IMR-90 (cell line): Measurements from ENCODE around the gene MALRD1. TPM values are rescaled to one million over a fixed set of nuclear protein-coding genes. Genes with fewer than 3 reads are reported as not detected.

Experiments
- ATAC-seq: fragments of 200-7000 bp; cut with Tn5 transposase; 2 replicates; pipeline ENCODE4 v1.9.1; 2020; ENCODE audit warnings: low read depth, mild to moderate bottlenecking, moderate library complexity
- BruUV-seq: library from RNA; stranded (reverse); fragments of 400-500 nt; replicated peaks from 2 replicates; lab custom pipeline; 2021; lab: Mats Ljungman, UMichigan
- CTCF ChIA-PET: fragments of 300-600 bp; formaldehyde crosslinking; extraction: SDS; loops from one replicate; lab custom pipeline; 2021; ENCODE audit warnings: antibody characterized with exemption; lab: Yijun Ruan, JAX
- POLR2A ChIA-PET: fragments of 300-600 bp; sonication (Branson Sonifier 250); formaldehyde crosslinking; loops from one replicate; lab custom pipeline; 2022; ENCODE audit warnings: antibody characterized with exemption; ENCODE audit not compliant: unreplicated experiment; lab: Charles Lee
- DNase-seq: peaks from one replicate; pipeline ENCODE4 v3.0.0; 2013
- H2AFZ ChIP-seq: replicated peaks from 2 replicates; pipeline ENCODE3; 2013; ENCODE audit warnings: low read length, mild to moderate bottlenecking; ENCODE audit not compliant: poor library complexity
- H2AK5ac ChIP-seq: 2 replicates; pipeline ENCODE4 v1.6.1; 2013; ENCODE audit warnings: low read depth, low read length, inconsistent platforms
- H2AK9ac ChIP-seq: replicated peaks from 2 replicates; pipeline ENCODE3; 2013; ENCODE audit warnings: mild to moderate bottlenecking, low read depth, low read length, moderate library complexity; ENCODE audit not compliant: poor library complexity
- H2BK120ac ChIP-seq: 2 replicates; pipeline ENCODE4 v1.6.1; 2013; ENCODE audit warnings: low read depth, low read length, inconsistent platforms
- H2BK15ac ChIP-seq: 3 replicates; pipeline ENCODE4 v1.6.1; 2013; ENCODE audit warnings: low read depth, low read length, inconsistent platforms
- H2BK20ac ChIP-seq: 2 replicates; pipeline ENCODE4 v1.6.1; 2013; ENCODE audit warnings: low read depth, mild to moderate bottlenecking, inconsistent platforms, low read length, moderate library complexity
- H2BK5ac ChIP-seq: 2 replicates; pipeline ENCODE4 v1.6.1; 2013; ENCODE audit warnings: mild to moderate bottlenecking, low read depth, low read length, inconsistent platforms; ENCODE audit not compliant: poor library complexity, severe bottlenecking
- H3K14ac ChIP-seq: replicated peaks from 2 replicates; pipeline ENCODE4 v1.6.1; 2013; ENCODE audit warnings: low read depth, low read length, inconsistent platforms
- H3K18ac ChIP-seq: 2 replicates; pipeline ENCODE4 v1.6.1; 2013; ENCODE audit warnings: low read depth, low read length, control low read depth
- H3K23ac ChIP-seq: 2 replicates; pipeline ENCODE4 v1.6.1; 2013; ENCODE audit warnings: low read depth, low read length, inconsistent platforms
- H3K27ac ChIP-seq: 2 replicates; pipeline ENCODE4 v1.5.1; 2013; ENCODE audit warnings: mild to moderate bottlenecking, control low read depth, low read length; ENCODE audit not compliant: insufficient read depth
- H3K27me3 ChIP-seq: 2 replicates; pipeline ENCODE4 v1.6.1; 2013; ENCODE audit warnings: low read length; ENCODE audit not compliant: control insufficient read depth, insufficient read depth
- H3K36me3 ChIP-seq: 2 replicates; pipeline ENCODE4 v1.6.1; 2013; ENCODE audit warnings: low read length, mixed read lengths; ENCODE audit not compliant: control insufficient read depth, insufficient read depth
- H3K4ac ChIP-seq: 2 replicates; pipeline ENCODE4 v1.6.1; 2013; ENCODE audit warnings: low read depth, low read length, inconsistent platforms
- H3K4me1 ChIP-seq: 2 replicates; pipeline ENCODE4 v1.6.1; 2013; ENCODE audit warnings: low read length, mixed read lengths; ENCODE audit not compliant: control insufficient read depth, insufficient read depth
- H3K4me2 ChIP-seq: 2 replicates; pipeline ENCODE4 v1.6.1; 2013; ENCODE audit warnings: low read depth, mild to moderate bottlenecking, control low read depth, low read length, moderate library complexity
- H3K4me3 ChIP-seq: 2 replicates; pipeline ENCODE4 v1.5.1; 2013; ENCODE audit warnings: low read depth, mild to moderate bottlenecking, control low read depth, low read length, moderate library complexity; ENCODE audit not compliant: insufficient read depth
- H3K56ac ChIP-seq: 2 replicates; pipeline ENCODE4 v1.6.1; 2013; ENCODE audit warnings: low read length, inconsistent platforms; ENCODE audit not compliant: insufficient read depth; ENCODE audit errors: extremely low read depth
- H3K79me1 ChIP-seq, 2 experiments: 2 replicates each; pipeline ENCODE4 v1.6.1; 2013; ENCODE audit warnings: low read length in 2 of 2, inconsistent platforms in 1 of 2, low read depth in 1 of 2
- H3K9ac ChIP-seq: 2 replicates; pipeline ENCODE4 v1.6.1; 2013; ENCODE audit warnings: low read depth, low read length, control low read depth
- H3K9me1 ChIP-seq: 2 replicates; pipeline ENCODE4 v1.6.1; 2013; ENCODE audit warnings: low read length, inconsistent platforms; ENCODE audit not compliant: insufficient read depth
- H3K9me3 ChIP-seq: 2 replicates; pipeline ENCODE4 v1.6.1; 2013; ENCODE audit warnings: low read length; ENCODE audit not compliant: control insufficient read depth, insufficient read depth
- H4K20me1 ChIP-seq: 2 replicates; pipeline ENCODE4 v1.6.1; 2013; ENCODE audit warnings: low read length, inconsistent platforms; ENCODE audit not compliant: insufficient read depth
- H4K5ac ChIP-seq: 2 replicates; pipeline ENCODE4 v1.6.1; 2013; ENCODE audit warnings: mild to moderate bottlenecking, low read depth, low read length, control low read depth
- H4K8ac ChIP-seq, 2 experiments: 2 replicates each; pipeline ENCODE4 v1.6.1; 2013; ENCODE audit warnings: low read depth in 2 of 2, low read length in 2 of 2, control low read depth in 1 of 2, inconsistent platforms in 1 of 2
- H4K91ac ChIP-seq: 2 replicates; pipeline ENCODE4 v1.6.1; 2013; ENCODE audit warnings: low read depth, low read length, inconsistent platforms; ENCODE audit not compliant: insufficient read depth
- BHLHE40 ChIP-seq: fragments of 150-350 bp; IDR thresholded peaks from 2 replicates; pipeline ENCODE4 v1.6.1; 2016; ENCODE audit warnings: mild to moderate bottlenecking, low read depth, low read length
- CEBPB ChIP-seq: IDR thresholded peaks from 2 replicates; pipeline ENCODE4 v1.6.1; 2012; ENCODE audit warnings: low read depth, low read length, improper control_type of control experiment
- CHD1 ChIP-seq: IDR thresholded peaks from 2 replicates; pipeline ENCODE4 v1.6.1; 2012; ENCODE audit warnings: low read depth, low read length, improper control_type of control experiment
- CTCF ChIP-seq: conservative IDR thresholded peaks from 2 replicates; pipeline ENCODE4 v1.5.1; 2012; ENCODE audit warnings: mild to moderate bottlenecking, low read depth, low read length, improper control_type of control experiment
- NFE2L2 ChIP-seq: fragments of 150-350 bp; IDR thresholded peaks from 2 replicates; pipeline ENCODE4 v1.6.1; 2016; ENCODE audit warnings: low read depth, mild to moderate bottlenecking, low read length
- POLR2A ChIP-seq: IDR thresholded peaks from 2 replicates; pipeline ENCODE4 v1.6.1; 2012; ENCODE audit warnings: mild to moderate bottlenecking, low read depth, low read length
- RAD21 ChIP-seq: IDR thresholded peaks from 2 replicates; pipeline ENCODE4 v1.6.1; 2012; ENCODE audit warnings: low read length, improper control_type of control experiment
- RCOR1 ChIP-seq: IDR thresholded peaks from 2 replicates; pipeline ENCODE4 v1.6.1; 2012; ENCODE audit warnings: mild to moderate bottlenecking, low read length, improper control_type of control experiment; ENCODE audit not compliant: insufficient replicate concordance
- RFX5 ChIP-seq: IDR thresholded peaks from 2 replicates; pipeline ENCODE4 v1.8.0; 2012; ENCODE audit warnings: low read depth, mild to moderate bottlenecking, low read length, moderate library complexity
- SMC3 ChIP-seq: fragments of 150-350 bp; IDR thresholded peaks from 2 replicates; pipeline ENCODE4 v1.6.1; 2016; ENCODE audit warnings: low read depth, mild to moderate bottlenecking, antibody characterized with exemption, low read length, moderate library complexity
- WGBS, 2 experiments: methylation state at CpG; one replicate each; pipeline versions ENCODE4 v1.1.5 to v1.1.7; 2013; ENCODE audit warnings: missing lambda C conversion rate in 2 of 2; ENCODE audit not compliant: insufficient read length in 1 of 2; ENCODE audit errors: extremely low coverage in 2 of 2; 5-methylcytosine and 5-hydroxymethylcytosine counted together
- dilution Hi-C: fragments of 300-500 bp; cut with HindIII; formaldehyde crosslinking; loops from one replicate; pipeline ENCODE4 v1.14.3; 2018; ENCODE audit warnings: low sequenced_read_pairs; ENCODE audit not compliant: unreplicated experiment
- in situ Hi-C: fragments of 300-500 bp; cut with MboI; formaldehyde crosslinking; loops from 3 replicates; pipeline ENCODE4 v1.14.3; 2019; ENCODE audit warnings: low sequenced_read_pairs, inconsistent platforms, mixed read lengths
- intact Hi-C: fragments of 100-400 bp; cut with micrococcal nuclease; formaldehyde crosslinking; loops from 2 replicates; pipeline ENCODE4 v1.10.0; 2022
- polyA plus RNA-seq, 3 experiments: library from polyadenylated mRNA; depleted of rRNA; stranded (reverse); fragments of >200 nt; gene quantifications; 2 replicates each; pipeline ENCODE4 v1.2.3, GENCODE V29; 2012; ENCODE audit warnings: low replicate concordance in 1 of 3
- total RNA-seq: library from RNA; depleted of rRNA; stranded (reverse); fragments of >200 nt; gene quantifications from 2 replicates; pipeline ENCODE4 v1.2.3, GENCODE V29; 2012
- TF ChIP-seq, protein P1 (sequence below): fragments of 150-350 bp; IDR thresholded peaks from 2 replicates; pipeline ENCODE4 v1.6.1; 2016; ENCODE audit warnings: low read depth, mild to moderate bottlenecking, low read length, moderate library complexity, borderline replicate concordance

The MALRD1 gene
- total and polyA plus RNA-seq, 2 of the 4 experiments (the other 2 are of a cell fraction), result 0.34 to 1.1 TPM

DNA sequence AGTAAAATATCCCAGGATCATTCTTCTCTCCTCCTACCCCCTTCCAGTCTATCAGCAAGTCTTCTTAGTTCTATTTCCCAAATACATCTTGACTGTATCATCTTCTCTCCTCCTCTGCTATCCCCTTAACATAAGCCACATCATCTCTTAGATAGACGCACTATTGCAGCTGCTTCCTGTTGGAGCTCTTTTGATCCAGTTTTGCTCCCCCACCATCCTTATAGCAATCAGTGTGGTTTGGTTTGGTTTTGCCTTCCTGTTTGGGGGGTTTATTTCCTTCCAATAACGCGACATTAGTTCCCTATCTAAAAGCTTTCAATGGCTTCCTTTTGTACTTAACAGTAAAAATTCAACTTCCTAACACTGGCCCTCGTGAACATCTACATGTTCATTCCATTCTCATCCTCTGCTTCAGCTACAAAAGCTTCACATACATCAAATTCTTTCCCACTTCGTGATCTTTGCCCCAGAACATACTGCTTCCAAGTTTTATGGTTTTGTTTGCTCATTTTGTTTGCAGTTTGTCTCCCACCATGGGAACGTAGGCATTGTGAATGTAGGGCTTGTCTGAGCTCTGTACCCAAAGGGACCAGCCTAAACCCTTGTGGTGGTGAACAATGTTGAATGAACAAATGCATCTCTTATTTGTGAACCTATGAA, 734.0 kb downstream of the MALRD1 start:
- no peaks in the 10 kb centered on the region; the same call in 1 of the 2 replicates for H3K4me1 ChIP-seq
- no peaks in the 10 kb centered on the region for H3K36me3 ChIP-seq
- H3K4ac ChIP-seq, result no peak overlapping the region
- H3K27me3 ChIP-seq, result no peaks in the 10 kb centered on the region
- intact Hi-C loops (no loop called here), dilution Hi-C loops (no loop called here), in situ Hi-C loops (loop anchor here (10.0 to 25.0 kb wide), 2 partner anchors 148 to 1095 kb away; no protein-coding TSS in a partner anchor)
- BruUV-seq, result no TSS peak
- no peak overlapping the region for H4K91ac ChIP-seq
- H4K8ac ChIP-seq, result no peak overlapping the region
- H3K4me2 ChIP-seq, result no peak overlapping the region
- H3K4me3 ChIP-seq, result no peak overlapping the region
- 84% methylated on average over 3 of the region's 6 CpGs; no CpG with 5 or more reads in 1 of the 2 experiments for WGBS, 2 experiments
- H2AK5ac ChIP-seq, result no peak overlapping the region
- no peak overlapping the region for H3K23ac ChIP-seq
- H3K56ac ChIP-seq, result no peak overlapping the region
- H2BK20ac ChIP-seq, result no peak overlapping the region
- no peak overlapping the region for H2BK120ac ChIP-seq
- no peak overlapping the region for H2BK5ac ChIP-seq
- no peaks in the 10 kb centered on the region for H3K9me1 ChIP-seq
- CTCF ChIA-PET, result interaction anchor here (0.5 to 1.4 kb wide), 2 partner anchors 10 to 147 kb away, joined by 3 to 5 read pairs; no protein-coding TSS in a partner anchor
- H2BK15ac ChIP-seq, result no peak overlapping the region
- TF ChIP-seq SMC3, result no peak
- TF ChIP-seq RCOR1, result no peak
- TF ChIP-seq POLR2A, result no peak
- TF ChIP-seq CTCF, result no peak
- TF ChIP-seq, protein P1, sequence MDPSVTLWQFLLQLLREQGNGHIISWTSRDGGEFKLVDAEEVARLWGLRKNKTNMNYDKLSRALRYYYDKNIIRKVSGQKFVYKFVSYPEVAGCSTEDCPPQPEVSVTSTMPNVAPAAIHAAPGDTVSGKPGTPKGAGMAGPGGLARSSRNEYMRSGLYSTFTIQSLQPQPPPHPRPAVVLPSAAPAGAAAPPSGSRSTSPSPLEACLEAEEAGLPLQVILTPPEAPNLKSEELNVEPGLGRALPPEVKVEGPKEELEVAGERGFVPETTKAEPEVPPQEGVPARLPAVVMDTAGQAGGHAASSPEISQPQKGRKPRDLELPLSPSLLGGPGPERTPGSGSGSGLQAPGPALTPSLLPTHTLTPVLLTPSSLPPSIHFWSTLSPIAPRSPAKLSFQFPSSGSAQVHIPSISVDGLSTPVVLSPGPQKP, result no peak
- TF ChIP-seq RAD21, result no peak
- TF ChIP-seq CHD1, result no peak
- TF ChIP-seq BHLHE40, result no peak
- TF ChIP-seq CEBPB, result no peak
- TF ChIP-seq NFE2L2, result no peak
- no peak for TF ChIP-seq RFX5
- no peaks in the 10 kb centered on the region for H3K79me1 ChIP-seq
- no peak overlapping the region for H4K5ac ChIP-seq
- H4K20me1 ChIP-seq, result no peaks in the 10 kb centered on the region
- no peak for ATAC-seq
- H3K9ac ChIP-seq, result no peak overlapping the region
- H3K27ac ChIP-seq, result no peak overlapping the region
- DNase-seq, result no peak
- H3K14ac ChIP-seq, result no peak overlapping the region
- no peak overlapping the region for H2AFZ ChIP-seq
- H2AK9ac ChIP-seq, result no peak overlapping the region
- no peak overlapping the region for H3K18ac ChIP-seq
- no peaks in the 10 kb centered on the region for H3K9me3 ChIP-seq
- POLR2A ChIA-PET, result no interaction called here
